Measurements from ENCODE around the gene CBLB.
"Not testable (repeated sequence)": the region's sequence is repeated elsewhere in the genome, so short reads cannot be mapped to it uniquely, and the experiment has no call there.

CBLB gene

DNA sequence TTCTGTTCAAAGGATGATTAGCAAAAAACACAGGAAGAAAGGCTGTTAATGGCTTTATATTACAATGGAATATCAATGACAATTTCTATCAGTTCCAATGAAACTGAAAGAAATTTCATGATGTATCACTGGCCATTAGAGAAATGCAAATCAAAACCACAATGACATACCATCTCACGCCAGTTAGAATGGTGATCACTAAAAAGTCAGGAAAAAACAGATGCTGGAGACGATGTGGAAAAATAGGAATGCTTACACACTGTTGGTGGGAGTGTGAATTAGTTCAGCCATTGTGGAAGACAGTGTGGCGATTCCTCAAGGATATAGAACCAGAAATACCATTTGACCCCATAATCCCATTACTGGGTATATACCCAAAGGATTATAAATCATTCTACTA, 53.5 kb downstream of the CBLB start:
- not testable (repeated sequence) for DNase-seq

- no peak for DNase-seq
Measured at GRCh38 chr3:105813710-105814109, 55.1 kb downstream of the CBLB start.

DNA sequence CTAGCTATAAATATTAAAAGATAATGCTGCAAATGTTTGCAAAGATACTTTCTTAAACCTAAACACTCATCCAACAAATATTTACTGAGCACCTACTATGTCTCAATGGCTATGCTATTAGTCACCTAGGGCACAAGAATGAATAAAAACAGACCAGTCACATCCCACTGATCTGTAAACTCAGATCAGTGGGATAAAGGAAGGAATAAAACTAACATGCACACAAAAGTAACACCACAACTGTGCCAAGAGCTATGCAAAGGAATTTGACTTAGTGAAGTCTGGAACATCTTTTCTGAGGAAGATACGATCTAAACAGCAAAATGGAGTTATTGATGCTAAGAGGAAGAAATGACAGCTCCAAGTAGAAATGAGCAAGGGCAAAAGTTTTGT, 56.6 kb downstream of the CBLB start:
- DNase-seq = no peak

GRCh38 chr3:105811518-105812193, 57.2 kb downstream of the CBLB start:
- no peak for DNase-seq

DNA sequence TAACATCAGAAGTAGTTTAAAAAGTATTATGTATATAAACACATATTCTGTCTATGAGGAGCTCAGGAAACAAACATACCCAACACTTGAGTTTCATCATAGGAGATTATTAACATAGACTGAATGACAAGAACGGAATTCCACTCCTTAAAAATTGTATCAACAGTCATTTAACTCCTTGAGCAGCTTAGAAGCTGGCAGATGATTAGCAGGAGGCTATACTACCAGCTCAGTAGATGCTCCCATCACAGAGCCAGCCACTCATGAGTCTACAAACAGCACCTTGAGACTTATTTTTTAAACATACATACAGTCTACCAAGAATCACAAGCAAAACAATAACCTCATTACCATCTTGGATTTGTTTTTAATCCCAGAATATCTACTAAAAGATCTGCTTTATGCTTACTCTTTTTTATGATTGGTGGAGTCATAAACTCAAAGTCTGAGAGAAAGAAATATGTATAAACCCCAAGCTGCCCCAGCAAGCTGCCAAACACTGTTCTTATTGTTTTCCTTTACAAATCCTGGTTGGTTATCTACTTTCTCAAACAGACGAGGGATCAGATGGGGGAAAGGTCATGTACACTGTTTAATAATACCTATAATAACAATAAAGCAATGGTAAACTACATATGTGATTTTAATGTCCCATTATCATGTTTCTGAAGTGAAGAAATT, 59.5 kb downstream of the CBLB start:
- no peak for DNase-seq

- DNase-seq = no peak
Measured at GRCh38 chr3:105807701-105808100, 61.1 kb downstream of the CBLB start.

GRCh38 chr3:105807146-105807545, 61.7 kb downstream of the CBLB start:
- no peak for DNase-seq

DNA sequence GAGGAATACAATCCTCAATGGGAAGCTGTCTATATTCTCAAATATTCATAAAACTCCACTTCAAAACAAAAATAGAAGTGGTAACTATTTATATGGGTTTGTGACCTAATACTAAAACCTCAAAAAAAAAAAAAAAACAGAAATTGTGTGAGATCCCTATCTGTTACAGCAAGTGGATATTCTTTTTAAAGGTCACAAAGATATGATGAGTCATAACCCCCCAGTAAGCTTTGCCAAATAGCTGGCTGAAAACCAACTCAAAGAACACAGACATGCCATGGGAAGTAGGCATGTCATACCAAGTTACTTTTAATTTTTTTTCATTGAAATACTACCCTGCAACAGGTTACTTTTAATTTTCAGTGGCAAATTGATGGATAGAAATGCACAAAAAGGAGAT, 62.5 kb downstream of the CBLB start:
- DNase-seq = no peak

- DNase-seq = no peak
Measured at GRCh38 chr3:105805404-105805803, 63.4 kb downstream of the CBLB start.

GRCh38 chr3:105802118-105802706, 66.6 kb downstream of the CBLB start:
- no peak for DNase-seq

DNA sequence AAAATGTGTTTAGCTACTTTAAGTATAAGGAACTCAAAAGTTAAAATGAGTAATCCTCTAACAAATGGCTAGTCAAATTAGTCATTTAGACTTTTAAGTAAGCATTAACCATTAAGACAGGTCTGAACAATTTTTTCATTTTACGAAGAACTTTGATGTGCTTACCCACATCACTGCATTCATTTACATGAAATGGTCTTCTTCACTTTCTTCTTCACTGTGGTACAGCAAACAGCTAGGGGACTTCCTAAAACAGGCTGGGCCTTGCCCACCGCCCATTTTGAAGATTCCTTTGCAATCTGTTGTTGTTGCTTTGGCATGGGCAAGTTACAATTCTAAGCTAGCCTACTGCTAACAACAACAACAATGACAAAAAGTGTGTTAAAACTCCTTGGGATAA, 67.4 kb downstream of the CBLB start:
- DNase-seq = no peak

DNA sequence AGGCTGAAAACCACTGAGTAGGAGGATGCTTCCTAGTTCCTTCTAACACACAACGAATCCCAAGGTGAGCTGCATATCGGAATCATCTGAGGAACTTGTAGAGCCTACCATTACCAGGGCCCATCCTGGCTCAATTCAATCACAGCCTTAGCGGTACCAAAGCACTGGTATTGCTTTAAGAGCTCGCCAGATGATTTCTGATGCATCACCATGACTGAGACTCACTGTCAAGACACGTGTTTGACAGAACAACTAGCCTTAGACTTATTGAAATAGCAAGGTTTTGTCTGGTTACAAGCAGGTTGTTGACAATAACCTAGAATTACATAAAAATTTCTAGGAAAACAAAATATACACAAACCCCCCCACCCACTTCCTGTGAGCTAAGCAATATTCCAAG, 68.5 kb downstream of the CBLB start:
- no peak for DNase-seq

- DNase-seq = no peak
Measured at GRCh38 chr3:105799286-105799685, 69.5 kb downstream of the CBLB start.

DNA sequence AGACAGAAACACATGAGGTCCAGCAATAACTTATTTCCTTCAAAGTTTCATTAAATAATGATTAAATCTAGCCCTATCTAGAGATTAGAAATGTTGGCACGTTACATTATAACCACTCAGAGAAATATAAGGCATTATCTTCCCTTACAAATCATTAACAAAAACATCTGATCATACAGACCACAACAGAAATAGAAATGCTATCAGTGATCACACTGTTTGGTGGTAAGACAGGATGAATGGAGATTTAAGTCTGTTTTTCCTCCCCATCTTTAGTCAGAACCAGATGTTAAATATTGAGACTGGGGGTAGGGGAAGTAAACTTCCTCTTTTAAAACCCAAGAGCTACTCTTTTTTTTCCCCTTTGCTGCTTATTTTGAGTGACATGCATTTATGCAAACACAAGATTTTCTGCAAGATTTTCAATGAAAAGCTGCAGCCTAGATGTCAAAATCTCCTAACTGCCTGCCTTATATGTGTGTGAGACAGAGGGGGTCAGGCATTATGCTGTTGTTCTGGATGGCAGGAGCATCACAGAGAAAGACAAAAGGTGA, 70.4 kb downstream of the CBLB start:
- DNase-seq = no peak

GRCh38 chr3:105793040-105793439, 75.8 kb downstream of the CBLB start:
- DNase-seq = no peak

DNA sequence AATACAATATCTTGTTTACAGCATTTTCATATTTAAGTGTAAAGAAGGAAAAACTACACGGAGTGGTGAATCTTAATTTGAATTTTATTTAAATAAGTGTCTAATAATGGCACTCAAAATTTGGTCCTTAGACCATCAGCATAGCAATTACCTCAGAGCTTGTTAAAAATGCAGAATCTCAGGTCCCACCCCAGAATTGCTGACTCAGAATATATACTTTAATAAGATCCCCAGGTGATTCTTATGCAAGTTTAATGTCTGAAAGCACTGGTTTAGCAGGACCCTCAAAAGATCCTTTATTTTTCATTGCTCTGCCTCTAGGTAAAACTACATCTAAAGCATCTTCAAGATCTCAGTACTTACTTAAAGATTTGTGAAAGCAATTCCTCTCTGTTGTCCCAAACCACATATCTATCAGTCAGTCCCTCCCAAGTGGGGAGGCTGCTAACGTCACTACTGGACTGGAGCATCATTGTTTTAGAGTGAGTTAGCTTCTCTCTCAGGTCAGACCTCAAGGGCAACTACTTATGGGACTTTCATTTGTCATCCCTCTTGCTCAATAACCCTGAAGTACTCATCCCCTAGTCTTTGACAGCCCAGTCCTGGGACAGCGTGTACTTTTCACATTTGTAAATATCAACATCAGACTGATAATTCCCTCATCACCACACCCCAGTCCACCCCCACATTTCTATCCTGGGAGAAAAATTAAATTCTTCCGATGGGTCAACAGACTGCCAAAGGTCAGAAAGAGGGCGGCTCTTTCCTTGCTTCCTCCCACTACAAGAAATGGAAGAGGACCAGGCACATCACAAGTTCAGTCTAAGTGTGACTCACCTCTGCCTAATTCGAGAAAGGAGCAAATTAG, 76.7 kb downstream of the CBLB start:
- no peak for DNase-seq

GRCh38 chr3:105791131-105791530, 77.7 kb downstream of the CBLB start:
- DNase-seq = no peak

GRCh38 chr3:105790534-105790933, 78.3 kb downstream of the CBLB start:
- no peak for DNase-seq

- no peak for DNase-seq
Measured at GRCh38 chr3:105788593-105788992, 80.2 kb downstream of the CBLB start.

- DNase-seq = no peak
Measured at GRCh38 chr3:105787453-105787852, 81.4 kb downstream of the CBLB start.

- no peak for DNase-seq
Measured at GRCh38 chr3:105786990-105787389, 81.8 kb downstream of the CBLB start.

DNA sequence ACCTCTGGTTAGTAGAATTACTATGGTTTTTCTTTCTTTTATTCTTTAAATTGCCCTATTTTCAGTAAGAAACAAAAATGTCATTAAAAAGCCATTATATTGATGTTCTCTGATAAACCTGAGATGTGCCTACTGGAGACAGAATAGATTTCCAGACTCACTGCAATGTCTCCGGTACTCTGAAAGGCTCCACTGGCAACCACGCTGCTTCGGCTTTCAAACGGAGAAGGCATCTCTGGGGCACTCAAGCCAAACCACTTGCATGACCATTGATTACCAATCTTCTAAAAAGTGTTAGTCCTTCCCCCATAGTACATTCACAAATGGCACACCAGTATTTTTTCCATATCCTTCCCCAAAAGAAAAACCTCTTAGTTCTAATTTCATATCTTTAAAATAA, 82.6 kb downstream of the CBLB start:
- DNase-seq = no peak

DNA sequence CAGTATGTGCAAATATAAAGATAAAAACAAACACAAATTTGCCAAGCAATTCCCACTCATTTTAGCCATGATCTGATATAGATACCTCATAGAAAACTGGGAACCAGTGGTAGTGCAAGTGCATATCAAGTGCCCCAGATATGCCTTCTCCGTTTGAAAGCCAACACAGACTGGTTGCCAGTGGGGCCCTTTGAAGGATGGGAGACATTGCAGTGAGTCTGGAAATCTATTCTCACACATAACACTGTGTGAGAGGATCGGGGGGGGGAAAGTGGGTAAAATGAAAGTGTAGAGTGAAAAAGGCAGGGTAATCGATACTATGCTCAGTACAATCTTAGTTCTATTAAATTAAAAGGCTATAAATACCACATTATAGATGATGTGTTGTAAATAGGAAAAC, 83.0 kb downstream of the CBLB start:
- DNase-seq = no peak

Data from NCI-H1092 (cell line).